K562 (cell line): ENCODE measurements around the gene TRPM2.

Experiments used
- ADNP ChIP-seq: fragments of 200-800 bp; sonication (Bioruptor generic); IDR thresholded peaks from 2 replicates; pipeline ENCODE4 v1.6.1; 2016; ENCODE audit warnings: missing genetic modification characterization, missing compliant biosample characterization
- CBX5 ChIP-seq: IDR thresholded peaks from 2 replicates; pipeline ENCODE4 v1.6.1; 2014; ENCODE audit warnings: low read depth, borderline replicate concordance
- DNMT1 ChIP-seq: fragments of 450-650 bp; IDR thresholded peaks from 2 replicates; pipeline ENCODE4 v1.6.1; 2016; ENCODE audit warnings: antibody characterized with exemption, mild to moderate bottlenecking
- POLR2A ChIP-seq: fragments of 450-650 bp; conservative IDR thresholded peaks from 2 replicates; pipeline ENCODE4 v1.6.1; 2016
- POLR2AphosphoS5 ChIP-seq: IDR thresholded peaks from 2 replicates; pipeline ENCODE4 v1.6.1; 2011; ENCODE audit warnings: mild to moderate bottlenecking, low read depth, low read length, moderate library complexity; ENCODE audit not compliant: control insufficient read depth, insufficient read depth
- TFE3 ChIP-seq: fragments of 450-650 bp; formaldehyde crosslinking; IDR thresholded peaks from 2 replicates; pipeline ENCODE4 v1.4.0; 2020; ENCODE audit warnings: mild to moderate bottlenecking, mixed read lengths
- ZC3H11A ChIP-seq: IDR thresholded peaks from 2 replicates; pipeline ENCODE4 v1.6.1; 2012; ENCODE audit warnings: low read depth, low read length, improper control_type of control experiment

DNA sequence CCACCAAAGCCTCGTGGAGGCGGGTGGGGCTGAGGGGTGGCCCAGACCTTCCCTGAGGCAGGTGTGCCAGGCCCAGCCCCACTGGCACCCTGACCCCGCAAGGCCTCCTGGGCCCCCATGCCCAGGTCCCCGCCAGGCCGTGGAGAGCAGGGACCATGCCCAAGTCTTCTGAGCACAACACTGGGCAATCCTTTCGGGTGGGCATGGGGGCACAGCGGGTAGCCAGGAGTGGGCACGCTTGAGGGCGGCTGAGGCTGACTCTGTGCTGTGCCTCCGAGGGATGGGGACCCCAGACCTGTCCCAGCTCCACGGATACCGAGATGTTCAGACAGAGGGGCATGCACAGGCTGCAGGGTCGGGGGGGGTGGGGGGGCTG, 27.2 kb upstream of the TRPM2 start:
- TF ChIP-seq DNMT1, result no peak
- no peak for TF ChIP-seq POLR2A
- TF ChIP-seq ZC3H11A, result no peak
- TF ChIP-seq POLR2AphosphoS5, result no peak
- no peak for TF ChIP-seq TFE3
- TF ChIP-seq CBX5, result no peak
- no peak for TF ChIP-seq ADNP (tag)
